ENCODE measurements around the gene EPDR1.

EPDR1 gene

GRCh38 chr7:37901236-37901827, 19.1 kb upstream of the EPDR1 start:
- Histone ChIP-seq H3K27me3 (replicated peaks) (no peaks in the 10 kb centered on the region), H3K4me3 (ENCODE audit: low read depth, low read length) (no peak overlapping the region), H3K27ac (peak overlapping the region; percentile 53), H3K36me3 (replicated peaks) (no peaks in the 10 kb centered on the region)
- DNase-seq, result peak; percentile 28
- peak; percentile 36 for TF ChIP-seq CTCF (IDR thresholded peaks at IDR 0.05; ENCODE audit: low read depth, low read length, missing control alignments)
- in situ Hi-C loops (cut with HindIII; ENCODE audit: low pct_ligation_motif_present, low sequenced_read_pairs), result no loop called here

GRCh38 chr7:37901890-37902524, 18.4 kb upstream of the EPDR1 start:
- no peak for TF ChIP-seq CTCF (IDR thresholded peaks at IDR 0.05; ENCODE audit: low read depth, low read length, missing control alignments)
- Histone ChIP-seq H3K27ac (peak overlapping the region; percentile 53), H3K27me3 (replicated peaks) (no peaks in the 10 kb centered on the region), H3K36me3 (replicated peaks) (no peaks in the 10 kb centered on the region), H3K4me3 (ENCODE audit: low read depth, low read length) (no peak overlapping the region)
- in situ Hi-C loops (cut with HindIII; ENCODE audit: low pct_ligation_motif_present, low sequenced_read_pairs), result no loop called here
- peak; percentile 75 for DNase-seq

GRCh38 chr7:37908221-37908788, 12.1 kb upstream of the EPDR1 start:
- Histone ChIP-seq H3K27ac (peak overlapping the region; percentile 95), H3K4me3 (ENCODE audit: low read depth, low read length) (no peak overlapping the region), H3K36me3 (replicated peaks) (no peaks in the 10 kb centered on the region), H3K27me3 (replicated peaks) (no peaks in the 10 kb centered on the region)
- no peak for TF ChIP-seq CTCF (IDR thresholded peaks at IDR 0.05; ENCODE audit: low read depth, low read length, missing control alignments)
- in situ Hi-C loops (cut with HindIII; ENCODE audit: low pct_ligation_motif_present, low sequenced_read_pairs), result no loop called here
- peak; percentile 94 for DNase-seq

- Histone ChIP-seq H3K36me3 (replicated peaks) (no peaks in the 10 kb centered on the region), H3K4me3 (ENCODE audit: low read depth, low read length) (no peak overlapping the region), H3K27ac (peak overlapping the region; percentile 63), H3K27me3 (replicated peaks) (no peaks in the 10 kb centered on the region)
- TF ChIP-seq CTCF (IDR thresholded peaks at IDR 0.05; ENCODE audit: low read depth, low read length, missing control alignments), result no peak
- DNase-seq, result peak; percentile 70
- in situ Hi-C loops (cut with HindIII; ENCODE audit: low pct_ligation_motif_present, low sequenced_read_pairs), result no loop called here
Observed at GRCh38 chr7:37912756-37913155, 7.7 kb upstream of the EPDR1 start.

- H3K27me3 ChIP-seq (replicated peaks), result no peaks in the 10 kb centered on the region
- no peak overlapping the region for H3K4me3 ChIP-seq (ENCODE audit: low read depth, low read length)
- H3K36me3 ChIP-seq (replicated peaks), result no peaks in the 10 kb centered on the region
- peak; percentile 11 for DNase-seq
- no peak overlapping the region for H3K27ac ChIP-seq
- in situ Hi-C loops (cut with HindIII; ENCODE audit: low pct_ligation_motif_present, low sequenced_read_pairs), result no loop called here
- TF ChIP-seq CTCF (IDR thresholded peaks at IDR 0.05; ENCODE audit: low read depth, low read length, missing control alignments), result no peak
Observed at GRCh38 chr7:37915438-37915837, 5.0 kb upstream of the EPDR1 start.

Data from brain microvascular endothelial cell (primary cell).